GM19455 (cell line): ENCODE results near the gene YBX3.
"Not testable (repeated sequence)": the region's sequence is repeated elsewhere in the genome, so short reads cannot be mapped to it uniquely, and the experiment has no call there.

Experiments
- ATAC-seq: cut with Tn5 transposase; IDR thresholded peaks from one replicate; pipeline ENCODE4 v1.9.1; 2021; ENCODE audit not compliant: unreplicated experiment

Gene YBX3

GRCh38 chr12:10722905-10723746 lies at the start of gene YBX3:
Gene YBX3 (minus strand): TSS chr12:10723323. CDS start chr12:10723111, 212 bp downstream.
- ATAC-seq, result peak; percentile 52

GRCh38 chr12:10771132-10771733 lies 48.1 kb upstream of the YBX3 start:
- no peak for ATAC-seq

GRCh38 chr12:10759657-10760056 lies 36.5 kb upstream of the YBX3 start:
- ATAC-seq, result no peak

GRCh38 chr12:10756194-10756593 lies 33.1 kb upstream of the YBX3 start:
- ATAC-seq, result no peak

GRCh38 chr12:10753059-10753458 lies 29.9 kb upstream of the YBX3 start:
- ATAC-seq, result no peak

GRCh38 chr12:10750385-10750727 lies 27.2 kb upstream of the YBX3 start:
- ATAC-seq, result no peak

GRCh38 chr12:10749700-10750384 lies 26.7 kb upstream of the YBX3 start:
- peak; percentile 87 for ATAC-seq

GRCh38 chr12:10747730-10748129 lies 24.6 kb upstream of the YBX3 start:
- no peak for ATAC-seq

- ATAC-seq, result not testable (repeated sequence)
Measured at GRCh38 chr12:10743420-10743819, 20.3 kb upstream of the YBX3 start.

- no peak for ATAC-seq
Measured at GRCh38 chr12:10741845-10742244, 18.7 kb upstream of the YBX3 start.

- no peak for ATAC-seq
Measured at GRCh38 chr12:10740182-10740581, 17.1 kb upstream of the YBX3 start.

GRCh38 chr12:10739157-10740118 lies 16.3 kb upstream of the YBX3 start:
- no peak for ATAC-seq

- no peak for ATAC-seq
Measured at GRCh38 chr12:10737249-10737648, 14.1 kb upstream of the YBX3 start.

- ATAC-seq, result no peak
Measured at GRCh38 chr12:10736463-10736862, 13.3 kb upstream of the YBX3 start.

GRCh38 chr12:10735428-10735827 lies 12.3 kb upstream of the YBX3 start:
- ATAC-seq, result no peak

GRCh38 chr12:10732549-10732948 lies 9.4 kb upstream of the YBX3 start:
- ATAC-seq, result no peak

- ATAC-seq, result no peak
Measured at GRCh38 chr12:10732066-10732465, 8.9 kb upstream of the YBX3 start.

GRCh38 chr12:10730559-10730958 lies 7.4 kb upstream of the YBX3 start:
- ATAC-seq, result no peak

- no peak for ATAC-seq
Measured at GRCh38 chr12:10728091-10728490, 5.0 kb upstream of the YBX3 start.

GRCh38 chr12:10726945-10727344 lies 3.8 kb upstream of the YBX3 start:
- no peak for ATAC-seq

- ATAC-seq, result no peak
Measured at GRCh38 chr12:10725003-10725402, 1.9 kb upstream of the YBX3 start.
